ENCODE measurements around the gene TMEM31.

- no peak for TF ChIP-seq RFX5 (IDR thresholded peaks at IDR 0.05; ENCODE audit: low read depth, low read length)
- TF ChIP-seq CTCF (IDR thresholded peaks at IDR 0.05 in 2 of 3, conservative IDR thresholded peaks at IDR 0.05 in 1 of 3; ENCODE audit: control insufficient read depth in 2 of 3, extremely low read depth in 1 of 3, insufficient read depth in 1 of 3, low read depth in 3 of 3, low read length in 3 of 3) = no peak
- TF ChIP-seq REST (IDR thresholded peaks at IDR 0.05; ENCODE audit: low read depth, low read length) = no peak
- no peak for TF ChIP-seq RELB (IDR thresholded peaks at IDR 0.05; ENCODE audit: low read depth)
- TF ChIP-seq BACH1 (IDR thresholded peaks at IDR 0.05; ENCODE audit: borderline replicate concordance) = no peak
- no peak for TF ChIP-seq SREBF1 (IDR thresholded peaks at IDR 0.05; ENCODE audit: low read length)
- TF ChIP-seq POLR2A (IDR thresholded peaks at IDR 0.05; ENCODE audit: low read depth, low read length) = no peak
- TF ChIP-seq ATF7 (IDR thresholded peaks at IDR 0.05; ENCODE audit: low read depth) = no peak
- no peak for TF ChIP-seq EZH2 (IDR thresholded peaks at IDR 0.05; ENCODE audit: borderline replicate concordance, control insufficient read depth, low read depth, low read length)
- no peak for TF ChIP-seq EGR1 (IDR thresholded peaks at IDR 0.05; ENCODE audit: borderline replicate concordance in 1 of 2, low read depth in 2 of 2, low read length in 2 of 2)
- no peak for TF ChIP-seq NFXL1 (IDR thresholded peaks at IDR 0.05; ENCODE audit: borderline replicate concordance)
- no peak for TF ChIP-seq MAX (IDR thresholded peaks at IDR 0.05; ENCODE audit: low read depth, low read length)
Observed at GRCh38 chrX:103734125-103734760, 23.5 kb downstream of the TMEM31 start.

All from GM12878 (cell line).